H1 (cell line): Measurements from ENCODE around the gene CIDEA. TPM values are rescaled to one million over a fixed set of nuclear protein-coding genes. Genes with fewer than 3 reads are reported as not detected.

ENCODE experiments used
- CTCF ChIA-PET: fragments of 300-600 bp; sonication (Branson Sonifier 250); formaldehyde crosslinking; loops from one replicate; lab custom pipeline; 2021; ENCODE audit not compliant: partially characterized antibody; lab: Charles Lee
- POLR2A ChIA-PET: fragments of 300-600 bp; sonication (Branson Sonifier 250); formaldehyde crosslinking; loops from one replicate; lab custom pipeline; 2021; ENCODE audit warnings: inconsistent platforms; ENCODE audit not compliant: partially characterized antibody; lab: Charles Lee
- DNase-seq, 2 experiments: peaks; one replicate each; pipeline versions ENCODE4 v3.0.0 to v3.0.0-alpha.2; 2010 to 2022; ENCODE audit warnings: low spot score in 2 of 2, low read depth in 1 of 2, mixed read lengths in 1 of 2
- FAIRE-seq: peaks from 2 replicates; lab custom pipeline; 2011; peaks lifted over from hg19 to GRCh38; lab: Jason Lieb, UNC
- H2AFZ ChIP-seq: 2 replicates; pipeline ENCODE4 v1.8.1; 2012; ENCODE audit warnings: low read length, inconsistent platforms
- H2AK5ac ChIP-seq: 2 replicates; pipeline ENCODE4 v1.6.1; 2013; ENCODE audit warnings: low read depth, low read length
- H2BK120ac ChIP-seq: replicated peaks from 2 replicates; pipeline ENCODE3; 2013; ENCODE audit warnings: low read depth, low read length, inconsistent platforms
- H2BK12ac ChIP-seq: 2 replicates; pipeline ENCODE4 v1.6.1; 2013; ENCODE audit warnings: low read depth, low read length
- H2BK15ac ChIP-seq: 2 replicates; pipeline ENCODE4 v1.6.1; 2013; ENCODE audit warnings: low read length
- H2BK20ac ChIP-seq: 2 replicates; pipeline ENCODE4 v1.6.1; 2013; ENCODE audit warnings: low read length
- H2BK5ac ChIP-seq: 2 replicates; pipeline ENCODE4 v1.6.1; 2013; ENCODE audit warnings: low read depth, low read length
- H3K14ac ChIP-seq: 2 replicates; pipeline ENCODE4 v1.6.1; 2013; ENCODE audit warnings: inconsistent platforms; ENCODE audit not compliant: insufficient read length
- H3K18ac ChIP-seq: 2 replicates; pipeline ENCODE4 v1.6.1; 2013; ENCODE audit warnings: low read length; ENCODE audit errors: extremely low read depth
- H3K23ac ChIP-seq: 2 replicates; pipeline ENCODE4 v1.6.1; 2013; ENCODE audit warnings: inconsistent platforms; ENCODE audit not compliant: insufficient read length
- H3K23me2 ChIP-seq: 2 replicates; pipeline ENCODE4 v1.6.1; 2013; ENCODE audit warnings: low read depth, low read length
- H3K27ac ChIP-seq: 2 replicates; pipeline ENCODE4 v1.6.1; 2011; ENCODE audit warnings: low read depth, low read length, inconsistent platforms
- H3K27me3 ChIP-seq, 4 experiments: replicated peaks in 1 of 4; 1 replicate in 1 of 4; 2 replicates in 3 of 4; pipeline versions ENCODE4 v1.6.1 to v1.8.1; 2011 to 2013; ENCODE audit warnings: low read length in 3 of 4, mild to moderate bottlenecking in 3 of 4, inconsistent platforms in 2 of 4, mixed read lengths in 2 of 4, moderate library complexity in 1 of 4; ENCODE audit not compliant: control insufficient read depth in 3 of 4, insufficient read depth in 3 of 4; ENCODE audit errors: extremely low read depth in 1 of 4
- H3K36me3 ChIP-seq, 4 experiments: 2 replicates each; pipeline versions ENCODE4 v1.6.1 to v1.8.1; 2011 to 2013; ENCODE audit warnings: mild to moderate bottlenecking in 4 of 4, low read length in 3 of 4, moderate library complexity in 2 of 4, control low read depth in 1 of 4, inconsistent platforms in 1 of 4; ENCODE audit not compliant: insufficient read depth in 4 of 4, control insufficient read depth in 2 of 4
- H3K4ac ChIP-seq: replicated peaks from 2 replicates; pipeline ENCODE3; 2013; ENCODE audit warnings: low read length, low read depth, mixed read lengths, inconsistent platforms; ENCODE audit not compliant: insufficient read length
- H3K4me1 ChIP-seq, 4 experiments: replicated peaks in 1 of 4; 1 replicate in 1 of 4; 2 replicates in 3 of 4; pipeline versions ENCODE4 v1.6.1 to v1.8.1; 2011 to 2013; ENCODE audit warnings: low read length in 3 of 4, inconsistent platforms in 2 of 4, mixed read lengths in 1 of 4; ENCODE audit not compliant: insufficient read depth in 4 of 4, control insufficient read depth in 3 of 4
- H3K4me2 ChIP-seq, 2 experiments: 2 replicates each; pipeline versions ENCODE4 v1.6.1 to v1.8.1; 2011 to 2013; ENCODE audit warnings: low read depth in 2 of 2, low read length in 2 of 2, control low read depth in 1 of 2, inconsistent platforms in 1 of 2, mild to moderate bottlenecking in 1 of 2; ENCODE audit not compliant: insufficient read depth in 1 of 2
- H3K4me3 ChIP-seq, 4 experiments: fragments of 200-600, 300-600 bp in 1 of 4; sonication (generic), shearing (Covaris generic), sonication (Bioruptor Twin) in 1 of 4; 2 replicates each; pipeline versions ENCODE4 v1.5.1 to v1.8.1; 2011 to 2016; ENCODE audit warnings: low read length in 4 of 4, low read depth in 3 of 4, control low read depth in 2 of 4, inconsistent platforms in 2 of 4, mild to moderate bottlenecking in 2 of 4, mixed read lengths in 1 of 4, moderate library complexity in 1 of 4; ENCODE audit not compliant: insufficient read depth in 2 of 4; ENCODE audit errors: extremely low read depth in 1 of 4
- H3K56ac ChIP-seq: replicated peaks from 2 replicates; pipeline ENCODE3; 2013; ENCODE audit warnings: low read depth, mild to moderate bottlenecking, mixed read lengths, low read length, inconsistent platforms; ENCODE audit not compliant: insufficient read length
- H3K79me1 ChIP-seq: 2 replicates; pipeline ENCODE4 v1.6.1; 2013; ENCODE audit warnings: low read depth, low read length, control low read depth
- H3K79me2 ChIP-seq, 2 experiments: 2 replicates each; pipeline versions ENCODE4 v1.6.1 to v1.8.1; 2012 to 2013; ENCODE audit warnings: low read length in 2 of 2, mild to moderate bottlenecking in 2 of 2, inconsistent platforms in 1 of 2; ENCODE audit not compliant: insufficient read depth in 2 of 2, control insufficient read depth in 1 of 2
- H3K9ac ChIP-seq, 4 experiments: replicated peaks in 1 of 4; 1 replicate in 1 of 4; 2 replicates in 3 of 4; pipeline versions ENCODE4 v1.6.1 to v1.8.1; 2011 to 2013; ENCODE audit warnings: low read depth in 3 of 4, low read length in 3 of 4, control low read depth in 2 of 4, mild to moderate bottlenecking in 2 of 4, moderate library complexity in 2 of 4, inconsistent platforms in 1 of 4; ENCODE audit errors: extremely low read depth in 1 of 4
- H3K9me3 ChIP-seq, 2 experiments: 2 replicates each; pipeline versions ENCODE4 v1.6.1 to v1.8.1; 2012 to 2013; ENCODE audit warnings: mild to moderate bottlenecking in 2 of 2, moderate library complexity in 2 of 2, control low read depth in 1 of 2, inconsistent platforms in 1 of 2, low read depth in 1 of 2, low read length in 1 of 2, mixed read lengths in 1 of 2; ENCODE audit not compliant: insufficient read depth in 2 of 2
- H4K20me1 ChIP-seq, 2 experiments: replicated peaks in 1 of 2; 2 replicates each; pipeline versions ENCODE3 to v1.8.1; 2011 to 2013; ENCODE audit warnings: inconsistent platforms in 2 of 2, low read length in 2 of 2, mild to moderate bottlenecking in 1 of 2; ENCODE audit not compliant: insufficient read depth in 2 of 2, control insufficient read depth in 1 of 2
- H4K5ac ChIP-seq: 2 replicates; pipeline ENCODE4 v1.6.1; 2013; ENCODE audit warnings: low read length, low read depth, mixed read lengths, inconsistent platforms; ENCODE audit not compliant: insufficient read length
- H4K8ac ChIP-seq: 2 replicates; pipeline ENCODE4 v1.8.0; 2013; ENCODE audit warnings: mild to moderate bottlenecking, moderate library complexity, low read length, inconsistent platforms; ENCODE audit not compliant: insufficient read depth; ENCODE audit errors: extremely low read depth
- H4K91ac ChIP-seq: replicated peaks from 2 replicates; pipeline ENCODE3; 2013; ENCODE audit warnings: low read length, mixed read lengths, inconsistent platforms; ENCODE audit not compliant: insufficient read length
- CEBPB ChIP-seq: IDR thresholded peaks from 2 replicates; pipeline ENCODE4 v1.6.1; 2012; ENCODE audit warnings: low read depth, low read length
- CTCF ChIP-seq, 3 experiments: IDR thresholded peaks; 1 replicate in 2 of 3; 2 replicates in 1 of 3; pipeline versions ENCODE4 v1.5.1 to v1.6.1; 2011; ENCODE audit warnings: low read length in 3 of 3, mild to moderate bottlenecking in 3 of 3, inconsistent platforms in 2 of 3, low read depth in 1 of 3, moderate library complexity in 1 of 3; ENCODE audit not compliant: insufficient read depth in 1 of 3; ENCODE audit errors: control extremely low read depth in 1 of 3
- HDAC6 ChIP-seq: IDR thresholded peaks from one replicate; pipeline ENCODE4 v1.7.1; 2012; ENCODE audit warnings: low read depth, mild to moderate bottlenecking, inconsistent platforms, low read length, moderate library complexity
- JUN ChIP-seq: IDR thresholded peaks from 2 replicates; pipeline ENCODE4 v1.6.1; 2011; ENCODE audit warnings: low read depth, mild to moderate bottlenecking, improper control_type of control experiment, low read length
- KDM1A ChIP-seq: fragments of 200-600, 300-600 bp; sonication (generic); IDR thresholded peaks from 2 replicates; pipeline ENCODE4 v1.7.1; 2016; ENCODE audit warnings: mild to moderate bottlenecking, low read length, borderline replicate concordance
- RBBP5 ChIP-seq: IDR thresholded peaks from 2 replicates; pipeline ENCODE4 v1.7.1; 2012; ENCODE audit warnings: low read depth, mild to moderate bottlenecking, inconsistent platforms, low read length, moderate library complexity, borderline replicate concordance
- RNF2 ChIP-seq: fragments of 200-900, 300-1000 bp; sonication (generic); IDR thresholded peaks from 2 replicates; pipeline ENCODE4 v1.7.1; 2016; ENCODE audit warnings: borderline replicate concordance, low read depth, mild to moderate bottlenecking, antibody characterized with exemption, low read length; ENCODE audit not compliant: poor library complexity, severe bottlenecking; ENCODE audit errors: missing control alignments
- SAP30 ChIP-seq: fragments of 300-600 bp; sonication (generic); IDR thresholded peaks from 2 replicates; pipeline ENCODE4 v1.7.1; 2012; ENCODE audit warnings: low read length, moderate library complexity, mild to moderate bottlenecking, inconsistent platforms; ENCODE audit not compliant: insufficient read depth, insufficient replicate concordance
- SP2 ChIP-seq: IDR thresholded peaks from 2 replicates; pipeline ENCODE4 v1.6.1; 2012; ENCODE audit warnings: mild to moderate bottlenecking, low read length, inconsistent platforms
- SP4 ChIP-seq: IDR thresholded peaks from 2 replicates; pipeline ENCODE4 v1.6.1; 2012; ENCODE audit warnings: low read length, inconsistent platforms
- SUZ12 ChIP-seq: fragments of 200-600 bp; sonication (generic); IDR thresholded peaks from 2 replicates; pipeline ENCODE4 v1.6.1; 2012; ENCODE audit warnings: mild to moderate bottlenecking, inconsistent platforms, low read length, moderate library complexity, mixed read lengths
- WGBS, 2 experiments: shearing (Covaris generic) in 1 of 2; methylation state at CpG; one replicate each; pipeline versions ENCODE4 v1.1.6 to v1.1.7; 2013 to 2015; ENCODE audit warnings: low lambda C conversion rate in 2 of 2, mixed read lengths in 2 of 2, inconsistent platforms in 1 of 2, low coverage in 1 of 2, missing lambda C conversion rate in 1 of 2; ENCODE audit not compliant: insufficient replicate concordance in 2 of 2, insufficient coverage in 1 of 2, insufficient read length in 1 of 2; ENCODE audit errors: extremely low coverage in 1 of 2, missing lambda C conversion rate in 1 of 2; 5-methylcytosine and 5-hydroxymethylcytosine counted together
- polyA plus RNA-seq, 7 experiments: library from polyadenylated mRNA; depleted of rRNA in 3 of 7; stranded (reverse) in 5 of 7; unstranded in 2 of 7; fragments of >200 nt in 5 of 7; fragments of 200-250 nt in 2 of 7; gene quantifications; 1 replicate in 5 of 7; 2 replicates in 1 of 7; 4 replicates in 1 of 7; pipeline versions ENCODE4 v1.2.1 to v1.2.3, GENCODE V29; 2011 to 2013; ENCODE audit warnings: missing spikeins in 2 of 7, mixed read lengths in 2 of 7
- total RNA-seq: library from RNA; stranded (reverse); fragmentation: NEBNext Ultra II Directional; extraction: Animal tissue kit (Norgen Biotek cat#: 25700); gene quantifications from 2 replicates; pipeline ENCODE4 v1.2.1, GENCODE V29; 2021

The CIDEA gene
- total and polyA plus RNA-seq, 2 of the 8 experiments (the other 6 are each of a cell fraction or from before 2014, with no cell fraction given), result not detected

GRCh38 chr18:12296087-12296403, 41.9 kb downstream of the CIDEA start:
- H4K8ac ChIP-seq, result no peak overlapping the region
- POLR2A ChIA-PET, result interaction anchor here (1.4 kb wide), 1 partner anchor 8 kb away, joined by 4 read pairs; no protein-coding TSS in a partner anchor
- H2BK12ac ChIP-seq, result peak overlapping the region; percentile 50; the same call in 1 of the 2 replicates
- H3K23me2 ChIP-seq, result no peaks in the 10 kb centered on the region
- no peak overlapping the region for H3K4me3 ChIP-seq
- no peak overlapping the region for H3K56ac ChIP-seq
- H3K27ac ChIP-seq, result no peak overlapping the region
- no peaks in the 10 kb centered on the region for H4K20me1 ChIP-seq
- no peak overlapping the region for H3K4ac ChIP-seq
- no peaks in the 10 kb centered on the region; a peak in 1 of 7 replicates for H3K27me3 ChIP-seq
- no peak overlapping the region for H2BK15ac ChIP-seq
- H3K9ac ChIP-seq, result no peak overlapping the region
- no peak overlapping the region for H2BK120ac ChIP-seq
- H3K36me3 ChIP-seq, result no peaks in the 10 kb centered on the region
- no peaks in the 10 kb centered on the region for H3K79me2 ChIP-seq
- no peak overlapping the region for H3K14ac ChIP-seq
- 0 out of 4 replicates have a peak, but pooled peaks cover 0 to 4% of the 10 kb centered on the region in 2 experiments for H3K9me3 ChIP-seq
- no peak overlapping the region for H2BK20ac ChIP-seq
- no peak overlapping the region for H3K4me2 ChIP-seq
- WGBS, 2 experiments, result 91% methylated on average over 3 of the region's 3 CpGs; no CpG with 5 or more reads in 1 of the 2 experiments
- no peak overlapping the region for H4K5ac ChIP-seq
- no peak overlapping the region for H2BK5ac ChIP-seq
- no peak overlapping the region for H3K23ac ChIP-seq
- FAIRE-seq, result no peak
- H3K18ac ChIP-seq, result no peak overlapping the region
- H2AFZ ChIP-seq, result no peak overlapping the region
- no peak overlapping the region for H4K91ac ChIP-seq
- DNase-seq, result no peak
- no peaks in the 10 kb centered on the region; a peak in 1 of 7 replicates for H3K4me1 ChIP-seq
- H2AK5ac ChIP-seq, result no peak overlapping the region; the same call in 1 of the 2 replicates
- CTCF ChIA-PET, result interaction anchor here (0.6 to 1.7 kb wide), 5 partner anchors 11 to 1098 kb away, joined by 3 to 8 read pairs (median 3); no protein-coding TSS in a partner anchor
- no peaks in the 10 kb centered on the region for H3K79me1 ChIP-seq
- TF ChIP-seq SAP30, result no peak
- no peak for TF ChIP-seq CTCF (IDR thresholded peaks at IDR 0.05; ENCODE audit: control extremely low read depth in 1 of 3, insufficient read depth in 1 of 3, low read depth in 1 of 3, low read length in 3 of 3)
- no peak for TF ChIP-seq CEBPB
- no peak for TF ChIP-seq HDAC6
- no peak for TF ChIP-seq KDM1A
- no peak for TF ChIP-seq SP2
- TF ChIP-seq RNF2, result no peak
- no peak for TF ChIP-seq SP4
- TF ChIP-seq JUN, result no peak
- no peak for TF ChIP-seq RBBP5
- no peak for TF ChIP-seq SUZ12
